ENCODE data around the gene CDKN1A.
"Not testable (repeated sequence)": the region's sequence is repeated elsewhere in the genome, so short reads cannot be mapped to it uniquely, and the experiment has no call there.

Gene CDKN1A

GRCh38 chr6:36722879-36723278, 44.4 kb downstream of the CDKN1A start:
- no peak for DNase-seq

GRCh38 chr6:36723992-36724391, 45.5 kb downstream of the CDKN1A start:
- DNase-seq: not testable (repeated sequence)

GRCh38 chr6:36724514-36725390, 46.2 kb downstream of the CDKN1A start:
- DNase-seq: peak; percentile 45 to 75

GRCh38 chr6:36725581-36725980, 47.1 kb downstream of the CDKN1A start:
- DNase-seq: no peak

GRCh38 chr6:36727505-36728021, 49.0 kb downstream of the CDKN1A start:
- peak in 1 of 2 experiments; percentile 24 for DNase-seq

GRCh38 chr6:36728289-36729160, 50.0 kb downstream of the CDKN1A start:
- no peak for DNase-seq

- no peak for DNase-seq
Observed at GRCh38 chr6:36729161-36729524, 50.6 kb downstream of the CDKN1A start.

GRCh38 chr6:36730424-36731380, 52.2 kb downstream of the CDKN1A start:
- no peak for DNase-seq

GRCh38 chr6:36731622-36732310, 53.3 kb downstream of the CDKN1A start:
- no peak for DNase-seq

- DNase-seq: no peak
Observed at GRCh38 chr6:36733300-36733699, 54.8 kb downstream of the CDKN1A start.

- no peak for DNase-seq
Observed at GRCh38 chr6:36734486-36735060, 56.1 kb downstream of the CDKN1A start.

GRCh38 chr6:36735110-36736071, 56.9 kb downstream of the CDKN1A start:
- DNase-seq: no peak

Data from SHP77 (cell line).